ENCODE data around the gene MUC13. TPM values are rescaled to one million over a fixed set of nuclear protein-coding genes. Genes with fewer than 3 reads are reported as not detected.

Gene MUC13
- total and polyA plus RNA-seq, 2 of the 4 experiments (the other 2 are of a cell fraction), result not detected

- dilution Hi-C loops (cut with HindIII; ENCODE audit: low sequenced_read_pairs, unreplicated experiment), result no loop called here
- Histone ChIP-seq H3K4me3 (ENCODE audit: insufficient read depth, low read depth, low read length) (no peak overlapping the region), H4K91ac (ENCODE audit: insufficient read depth, low read depth, low read length) (peak overlapping the region; percentile 43), H2BK20ac (ENCODE audit: low read depth, low read length) (peak overlapping the region; percentile 54; the same call in 1 of the 2 replicates), H3K36me3 (ENCODE audit: control insufficient read depth, insufficient read depth, low read length) (peaks cover 8% of the 10 kb centered on the region), H2AK5ac (ENCODE audit: low read depth, low read length) (peak overlapping the region; percentile 77), H2BK5ac (ENCODE audit: low read depth, low read length, poor library complexity, severe bottlenecking) (no peak overlapping the region), H3K18ac (ENCODE audit: low read depth, low read length) (peak overlapping the region; percentile 10; the same call in 1 of the 2 replicates), H2AFZ (replicated peaks; ENCODE audit: low read length, poor library complexity) (no peak overlapping the region), H3K4ac (ENCODE audit: low read depth, low read length) (peak overlapping the region; percentile 66; the same call in 1 of the 2 replicates), H4K20me1 (ENCODE audit: insufficient read depth, low read length) (peaks cover 17% of the 10 kb centered on the region), H2BK15ac (ENCODE audit: low read depth, low read length) (peak overlapping the region; percentile 37; the same call in 1 of the 3 replicates), H2AK9ac (replicated peaks; ENCODE audit: low read depth, low read length, poor library complexity) (no peak overlapping the region), H4K8ac (ENCODE audit: low read depth in 2 of 2, low read length in 2 of 2) (peak overlapping the region in 1 of 2 experiments; percentile 23; a peak in 1 of 4 replicates), H3K14ac (replicated peaks; ENCODE audit: low read depth, low read length) (peak overlapping the region; percentile 57), H3K4me2 (ENCODE audit: low read depth, low read length) (no peak overlapping the region), H3K27ac (ENCODE audit: insufficient read depth, low read length) (no peak overlapping the region), H4K5ac (ENCODE audit: low read depth, low read length) (no peak overlapping the region), H3K23ac (ENCODE audit: low read depth, low read length) (no peak overlapping the region), H3K4me1 (ENCODE audit: control insufficient read depth, insufficient read depth, low read length) (peaks cover 11% of the 10 kb centered on the region), H3K9me3 (ENCODE audit: control insufficient read depth, insufficient read depth, low read length) (no peaks in the 10 kb centered on the region), H3K27me3 (ENCODE audit: control insufficient read depth, insufficient read depth, low read length) (no peaks in the 10 kb centered on the region), H2BK120ac (ENCODE audit: low read depth, low read length) (peak overlapping the region; percentile 65; the same call in 1 of the 2 replicates), H3K9ac (ENCODE audit: low read depth, low read length) (no peak overlapping the region), H3K9me1 (ENCODE audit: insufficient read depth, low read length) (peaks cover 21% of the 10 kb centered on the region), H3K79me1 (ENCODE audit: low read depth in 1 of 2, low read length in 2 of 2) (peaks cover 20 to 57% of the 10 kb centered on the region in 2 experiments), H3K56ac (ENCODE audit: extremely low read depth, insufficient read depth, low read length) (no peak overlapping the region)
- ATAC-seq (ENCODE audit: low read depth), result no peak
- ChIA-PET CTCF (interaction anchor here (0.8 kb wide), 1 partner anchor 16 kb away, joined by 4 read pairs; no protein-coding TSS in a partner anchor), POLR2A (ENCODE audit: unreplicated experiment) (no interaction called here)
- no peak for TF ChIP-seq CHD1 (IDR thresholded peaks at IDR 0.05; ENCODE audit: low read depth, low read length)
- TF ChIP-seq, protein P1, sequence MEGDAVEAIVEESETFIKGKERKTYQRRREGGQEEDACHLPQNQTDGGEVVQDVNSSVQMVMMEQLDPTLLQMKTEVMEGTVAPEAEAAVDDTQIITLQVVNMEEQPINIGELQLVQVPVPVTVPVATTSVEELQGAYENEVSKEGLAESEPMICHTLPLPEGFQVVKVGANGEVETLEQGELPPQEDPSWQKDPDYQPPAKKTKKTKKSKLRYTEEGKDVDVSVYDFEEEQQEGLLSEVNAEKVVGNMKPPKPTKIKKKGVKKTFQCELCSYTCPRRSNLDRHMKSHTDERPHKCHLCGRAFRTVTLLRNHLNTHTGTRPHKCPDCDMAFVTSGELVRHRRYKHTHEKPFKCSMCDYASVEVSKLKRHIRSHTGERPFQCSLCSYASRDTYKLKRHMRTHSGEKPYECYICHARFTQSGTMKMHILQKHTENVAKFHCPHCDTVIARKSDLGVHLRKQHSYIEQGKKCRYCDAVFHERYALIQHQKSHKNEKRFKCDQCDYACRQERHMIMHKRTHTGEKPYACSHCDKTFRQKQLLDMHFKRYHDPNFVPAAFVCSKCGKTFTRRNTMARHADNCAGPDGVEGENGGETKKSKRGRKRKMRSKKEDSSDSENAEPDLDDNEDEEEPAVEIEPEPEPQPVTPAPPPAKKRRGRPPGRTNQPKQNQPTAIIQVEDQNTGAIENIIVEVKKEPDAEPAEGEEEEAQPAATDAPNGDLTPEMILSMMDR (conservative IDR thresholded peaks at IDR 0.05; ENCODE audit: low read depth, low read length), result no peak
- 100% methylated on average over 2 of the region's 2 CpGs; no CpG with 5 or more reads in 1 of the 2 experiments for WGBS, 2 experiments (ENCODE audit: extremely low coverage in 2 of 2, insufficient read length in 1 of 2)
- no TSS peak for BruUV-seq (replicated peaks)
- no peak for DNase-seq
- in situ Hi-C loops (cut with MboI; ENCODE audit: low sequenced_read_pairs), result no loop called here
- intact Hi-C loops (cut with micrococcal nuclease), result no loop called here
Measured at GRCh38 chr3:124862006-124862405, 72.5 kb downstream of the MUC13 start.
